ENCODE measurements around the gene POC1A. TPM values are rescaled to one million over a fixed set of nuclear protein-coding genes. Genes with fewer than 3 reads are reported as not detected.

Gene POC1A
- total RNA-seq, 1 donor from 2014 or later: 1.2 TPM

- Histone ChIP-seq H3K36me3 (no peaks in the 10 kb centered on the region), H3K9me3 (replicated peaks) (no peaks in the 10 kb centered on the region), H3K4me1 (peaks cover 29% of the 10 kb centered on the region), H3K4me3 (no peak overlapping the region), H3K27me3 (ENCODE audit: low read depth) (no peaks in the 10 kb centered on the region), H3K27ac (replicated peaks) (no peak overlapping the region)
- no peak for TF ChIP-seq CTCF (IDR thresholded peaks at IDR 0.05; ENCODE audit: borderline replicate concordance)
- DNase-seq: no peak
- intact Hi-C loops (cut with micrococcal nuclease): no loop called here
Measured at GRCh38 chr3:52117537-52117936, 36.7 kb downstream of the POC1A start.

GRCh38 chr3:52112056-52112455, 42.2 kb downstream of the POC1A start:
- TF ChIP-seq CTCF (IDR thresholded peaks at IDR 0.05; ENCODE audit: borderline replicate concordance): no peak
- no peaks in the 10 kb centered on the region for H3K36me3 ChIP-seq
- H3K27ac ChIP-seq (replicated peaks): no peak overlapping the region
- intact Hi-C loops (cut with micrococcal nuclease): no loop called here
- no peaks in the 10 kb centered on the region for H3K9me3 ChIP-seq (replicated peaks)
- peaks cover 43% of the 10 kb centered on the region for H3K4me1 ChIP-seq
- no peaks in the 10 kb centered on the region for H3K27me3 ChIP-seq (ENCODE audit: low read depth)
- DNase-seq: no peak
- no peak overlapping the region for H3K4me3 ChIP-seq

- Histone ChIP-seq H3K27ac (replicated peaks) (peak overlapping the region; percentile 85), H3K4me1 (peaks cover 45% of the 10 kb centered on the region), H3K4me3 (no peak overlapping the region), H3K9me3 (replicated peaks) (no peaks in the 10 kb centered on the region), H3K36me3 (no peaks in the 10 kb centered on the region), H3K27me3 (ENCODE audit: low read depth) (no peaks in the 10 kb centered on the region)
- intact Hi-C loops (cut with micrococcal nuclease): no loop called here
- DNase-seq: no peak
- TF ChIP-seq CTCF (IDR thresholded peaks at IDR 0.05; ENCODE audit: borderline replicate concordance): no peak
Measured at GRCh38 chr3:52110502-52110901, 43.7 kb downstream of the POC1A start.

GRCh38 chr3:52109611-52110301, 44.5 kb downstream of the POC1A start:
- intact Hi-C loops (cut with micrococcal nuclease): loop anchor here (10.0 kb wide), 1 partner anchor 55 kb away; the partner anchor contains the start of gene DUSP7

More at GRCh38 chr3:52109611-52110301, 44.5 kb downstream of the POC1A start:
- Histone ChIP-seq H3K4me3 (no peak overlapping the region), H3K27me3 (ENCODE audit: low read depth) (no peaks in the 10 kb centered on the region), H3K9me3 (replicated peaks) (no peaks in the 10 kb centered on the region), H3K27ac (replicated peaks) (peak overlapping the region; percentile 85), H3K4me1 (peaks cover 45% of the 10 kb centered on the region), H3K36me3 (no peaks in the 10 kb centered on the region)
- TF ChIP-seq CTCF (IDR thresholded peaks at IDR 0.05; ENCODE audit: borderline replicate concordance): no peak
- DNase-seq: no peak

Measured in left ventricle myocardium inferior (tissue), 1 donor.